ENCODE data around the gene CYB5D1.

The CYB5D1 gene

GRCh38 chr17:7843257-7843535 lies 14.6 kb upstream of the CYB5D1 start:
- DNase-seq (ENCODE audit: low read depth), result no peak

GRCh38 chr17:7843536-7844291 lies 14.1 kb upstream of the CYB5D1 start:
- H3K4me3 ChIP-seq (ENCODE audit: low read depth, low read length), result peak overlapping the region; percentile 71
- DNase-seq (ENCODE audit: low read depth), result no peak

More at GRCh38 chr17:7843257-7843535, 14.6 kb upstream of the CYB5D1 start:
- peak overlapping the region; percentile 71 for H3K4me3 ChIP-seq (ENCODE audit: low read depth, low read length)

DNA sequence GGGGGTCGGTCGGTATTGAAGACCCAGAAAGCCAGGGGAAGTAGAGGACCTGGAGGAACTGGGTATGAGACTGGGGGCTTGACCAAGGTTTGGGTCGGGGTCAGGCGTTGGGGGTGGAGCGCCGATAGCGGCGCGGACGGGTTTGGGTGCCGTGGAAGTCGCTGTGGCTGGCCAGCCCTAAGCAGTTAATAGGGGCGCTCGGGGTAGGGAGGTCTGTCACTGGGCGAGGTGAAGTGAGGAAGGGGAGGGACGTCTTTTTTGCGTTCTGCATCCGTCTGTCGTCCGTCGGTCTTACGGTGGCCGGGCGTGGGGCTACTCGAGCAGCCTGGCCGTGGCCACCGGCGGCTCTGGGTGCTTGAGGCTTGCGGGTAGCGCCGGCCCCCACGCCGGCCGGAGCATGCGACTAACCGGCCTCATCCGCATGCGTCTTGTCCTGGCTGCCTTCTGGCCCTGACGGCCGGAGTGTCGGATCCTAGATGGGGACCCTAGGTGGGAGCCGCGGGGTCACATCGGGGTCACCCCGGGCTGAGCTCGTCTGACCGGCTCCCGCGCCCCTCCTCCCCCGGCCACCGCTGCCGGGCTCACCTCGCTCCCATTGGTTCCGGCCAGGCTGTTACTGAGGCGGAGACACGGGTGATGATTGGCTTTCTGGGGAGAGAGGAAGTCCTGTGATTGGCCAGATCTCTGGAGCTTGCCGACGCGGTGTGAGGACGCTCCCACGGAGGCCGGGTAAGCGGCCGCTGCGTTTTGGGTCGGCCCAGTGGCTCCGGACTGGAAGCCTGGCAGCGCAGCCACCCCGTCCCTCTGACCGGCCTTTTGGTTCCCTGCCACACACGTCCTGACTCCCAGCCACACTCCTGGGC lies 13.3 kb upstream of the CYB5D1 start:
- peak overlapping the region; percentile 71 for H3K4me3 ChIP-seq (ENCODE audit: low read depth, low read length)
- DNase-seq (ENCODE audit: low read depth), result peak; percentile 77

- DNase-seq (ENCODE audit: low read depth), result no peak
- H3K4me3 ChIP-seq (ENCODE audit: low read depth, low read length), result peak overlapping the region; percentile 71
These were observed 12.3 kb upstream of the CYB5D1 start for GRCh38 chr17:7845359-7846062.

- H3K4me3 ChIP-seq (ENCODE audit: low read depth, low read length), result no peak overlapping the region
- no peak for DNase-seq (ENCODE audit: low read depth)
These were observed 11.6 kb upstream of the CYB5D1 start for GRCh38 chr17:7846063-7846735.

GRCh38 chr17:7846765-7847661 lies 10.8 kb upstream of the CYB5D1 start:
- DNase-seq (ENCODE audit: low read depth), result no peak

GRCh38 chr17:7848131-7848579 lies 9.6 kb upstream of the CYB5D1 start:
- H3K4me3 ChIP-seq (ENCODE audit: low read depth, low read length), result no peak overlapping the region

More at GRCh38 chr17:7846765-7847661, 10.8 kb upstream of the CYB5D1 start:
- H3K4me3 ChIP-seq (ENCODE audit: low read depth, low read length), result no peak overlapping the region

DNA sequence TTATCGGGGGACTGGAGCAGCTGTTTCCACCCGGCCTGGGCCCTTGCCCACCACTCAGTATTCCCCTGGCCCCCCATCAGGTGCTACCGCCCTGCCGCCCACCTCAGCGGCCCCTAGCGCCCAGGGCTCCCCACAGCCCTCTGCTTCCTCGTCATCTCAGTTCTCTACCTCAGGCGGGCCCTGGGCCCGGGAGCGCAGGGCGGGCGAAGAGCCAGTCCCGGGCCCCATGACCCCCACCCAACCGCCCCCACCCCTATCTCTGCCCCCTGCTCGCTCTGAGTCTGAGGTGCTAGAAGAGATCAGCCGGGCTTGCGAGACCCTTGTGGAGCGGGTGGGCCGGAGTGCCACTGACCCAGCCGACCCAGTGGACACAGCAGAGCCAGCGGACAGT lies 9.1 kb upstream of the CYB5D1 start:
- no peak overlapping the region for H3K4me3 ChIP-seq (ENCODE audit: low read depth, low read length)
- DNase-seq (ENCODE audit: low read depth), result no peak

More at GRCh38 chr17:7848131-7848579, 9.6 kb upstream of the CYB5D1 start:
- no peak for DNase-seq (ENCODE audit: low read depth)

DNA sequence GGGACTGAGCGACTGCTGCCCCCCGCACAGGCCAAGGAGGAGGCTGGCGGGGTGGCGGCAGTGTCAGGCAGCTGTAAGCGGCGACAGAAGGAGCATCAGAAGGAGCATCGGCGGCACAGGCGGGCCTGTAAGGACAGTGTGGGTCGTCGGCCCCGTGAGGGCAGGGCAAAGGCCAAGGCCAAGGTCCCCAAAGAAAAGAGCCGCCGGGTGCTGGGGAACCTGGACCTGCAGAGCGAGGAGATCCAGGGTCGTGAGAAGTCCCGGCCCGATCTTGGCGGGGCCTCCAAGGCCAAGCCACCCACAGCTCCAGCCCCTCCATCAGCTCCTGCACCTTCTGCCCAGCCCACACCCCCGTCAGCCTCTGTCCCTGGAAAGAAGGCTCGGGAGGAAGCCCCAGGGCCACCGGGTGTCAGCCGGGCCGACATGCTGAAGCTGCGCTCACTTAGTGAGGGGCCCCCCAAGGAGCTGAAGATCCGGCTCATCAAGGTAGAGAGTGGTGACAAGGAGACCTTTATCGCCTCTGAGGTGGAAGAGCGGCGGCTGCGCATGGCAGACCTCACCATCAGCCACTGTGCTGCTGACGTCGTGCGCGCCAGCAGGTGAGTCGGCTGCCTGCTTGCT lies 8.6 kb upstream of the CYB5D1 start:
- no peak for DNase-seq (ENCODE audit: low read depth)
- no peak overlapping the region for H3K4me3 ChIP-seq (ENCODE audit: low read depth, low read length)

DNA sequence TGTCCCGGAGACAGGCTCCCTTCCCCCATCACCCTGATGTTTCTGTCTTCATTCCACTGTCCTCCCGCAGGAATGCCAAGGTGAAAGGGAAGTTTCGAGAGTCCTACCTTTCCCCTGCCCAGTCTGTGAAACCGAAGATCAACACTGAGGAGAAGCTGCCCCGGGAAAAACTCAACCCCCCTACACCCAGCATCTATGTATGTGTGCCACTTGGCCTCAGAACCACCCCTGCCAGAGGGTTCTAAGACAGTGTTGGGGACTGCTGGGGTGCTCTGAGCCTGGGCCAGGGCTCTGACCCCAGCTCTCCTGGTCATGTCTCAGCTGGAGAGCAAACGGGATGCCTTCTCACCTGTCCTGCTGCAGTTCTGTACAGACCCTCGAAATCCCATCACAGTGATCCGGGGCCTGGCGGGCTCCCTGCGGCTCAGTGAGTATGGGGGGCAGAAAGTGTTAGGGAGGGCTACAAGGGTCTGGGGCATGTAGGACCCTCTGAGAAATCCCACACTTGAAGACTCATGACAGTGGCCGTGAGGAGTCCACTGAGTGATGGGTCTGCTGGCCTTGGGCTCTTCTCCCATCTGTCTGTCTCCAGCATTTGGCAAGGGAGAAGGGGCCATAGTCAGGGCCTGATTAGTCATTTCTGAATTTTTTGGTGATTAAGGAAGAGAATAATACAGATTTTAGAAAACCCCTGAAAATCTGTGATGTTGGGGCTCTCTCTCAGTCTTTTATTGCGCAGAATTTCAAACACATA lies 7.9 kb upstream of the CYB5D1 start:
- no peak for DNase-seq (ENCODE audit: low read depth)
- no peak overlapping the region for H3K4me3 ChIP-seq (ENCODE audit: low read depth, low read length)

- no peak for DNase-seq (ENCODE audit: low read depth)
- no peak overlapping the region for H3K4me3 ChIP-seq (ENCODE audit: low read depth, low read length)
These were observed 6.9 kb upstream of the CYB5D1 start for GRCh38 chr17:7850701-7851437.

DNA sequence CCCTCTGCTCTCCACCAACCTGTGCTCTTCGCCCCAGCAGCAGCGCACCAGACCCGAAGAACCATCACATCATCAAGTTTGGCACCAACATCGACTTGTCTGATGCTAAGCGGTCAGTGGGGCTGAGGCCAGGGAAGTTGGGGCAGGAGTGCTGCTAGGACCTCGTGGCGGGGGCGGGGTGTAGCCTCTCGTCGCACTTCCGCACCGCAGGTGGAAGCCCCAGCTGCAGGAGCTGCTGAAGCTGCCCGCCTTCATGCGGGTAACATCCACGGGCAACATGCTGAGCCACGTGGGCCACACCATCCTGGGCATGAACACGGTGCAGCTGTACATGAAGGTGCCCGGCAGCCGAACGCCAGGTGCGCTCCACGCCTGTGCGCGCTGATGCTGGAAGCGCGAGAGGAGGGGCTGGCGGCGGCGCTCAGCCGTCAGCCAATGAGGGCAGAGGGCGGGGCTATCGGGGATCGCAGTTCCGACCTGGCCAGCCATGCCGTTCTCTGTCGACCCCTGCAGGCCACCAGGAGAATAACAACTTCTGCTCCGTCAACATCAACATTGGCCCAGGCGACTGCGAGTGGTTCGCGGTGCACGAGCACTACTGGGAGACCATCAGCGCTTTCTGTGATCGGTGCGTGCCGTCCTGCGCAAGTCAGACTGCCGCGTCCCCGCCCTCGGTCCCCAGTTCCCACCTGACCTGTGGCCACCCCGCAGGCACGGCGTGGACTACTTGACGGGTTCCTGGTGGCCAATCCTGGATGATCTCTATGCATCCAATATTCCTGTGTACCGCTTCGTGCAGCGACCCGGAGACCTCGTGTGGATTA lies 6.2 kb upstream of the CYB5D1 start:
- no peak overlapping the region for H3K4me3 ChIP-seq (ENCODE audit: low read depth, low read length)
- no peak for DNase-seq (ENCODE audit: low read depth)

DNA sequence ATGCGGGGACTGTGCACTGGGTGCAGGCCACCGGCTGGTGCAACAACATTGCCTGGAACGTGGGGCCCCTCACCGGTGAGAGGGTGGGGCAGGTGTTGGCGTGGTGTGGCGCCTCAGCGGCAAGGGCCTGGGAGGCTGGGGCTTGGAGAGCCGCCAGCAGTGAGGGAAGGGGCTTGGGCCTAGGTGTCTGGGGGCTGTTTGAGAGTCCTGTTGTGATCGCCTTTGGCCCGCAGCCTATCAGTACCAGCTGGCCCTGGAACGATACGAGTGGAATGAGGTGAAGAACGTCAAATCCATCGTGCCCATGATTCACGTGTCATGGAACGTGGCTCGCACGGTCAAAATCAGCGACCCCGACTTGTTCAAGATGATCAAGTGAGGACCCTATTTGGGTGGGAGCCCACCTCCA lies 5.5 kb upstream of the CYB5D1 start:
- H3K4me3 ChIP-seq (ENCODE audit: low read depth, low read length), result no peak overlapping the region
- no peak for DNase-seq (ENCODE audit: low read depth)

GRCh38 chr17:7852919-7853690 lies 4.7 kb upstream of the CYB5D1 start:
- H3K4me3 ChIP-seq (ENCODE audit: low read depth, low read length), result no peak overlapping the region
- no peak for DNase-seq (ENCODE audit: low read depth)

- no peak overlapping the region for H3K4me3 ChIP-seq (ENCODE audit: low read depth, low read length)
- DNase-seq (ENCODE audit: low read depth), result no peak
These were observed 4.1 kb upstream of the CYB5D1 start for GRCh38 chr17:7853691-7854038.
